Lower lobe of right lung (tissue), 2 donors: Measurements from ENCODE around the gene ATXN7L1. TPM values are rescaled to one million over a fixed set of nuclear protein-coding genes. Genes with fewer than 3 reads are reported as not detected.

Experiments used
- ATAC-seq, 2 donors: fragments of 200-7000 bp; cut with Tn5 transposase; one replicate each; pipeline ENCODE4 v1.9.1; 2020 to 2022; ENCODE audit warnings: mild to moderate bottlenecking in 2 of 2, moderate library complexity in 2 of 2
- DNase-seq: peaks from one replicate; pipeline ENCODE4 v3.0.0-alpha.2; 2020
- H3K27ac ChIP-seq: fragments of 200-600 bp; one replicate; pipeline ENCODE4 v1.8.0; 2022
- H3K27me3 ChIP-seq: fragments of 200-600 bp; one replicate; pipeline ENCODE4 v1.8.0; 2022; ENCODE audit warnings: low read depth
- H3K36me3 ChIP-seq: fragments of 200-600 bp; one replicate; pipeline ENCODE4 v1.8.0; 2022; ENCODE audit warnings: mild to moderate bottlenecking
- H3K4me1 ChIP-seq: fragments of 200-600 bp; one replicate; pipeline ENCODE4 v1.8.0; 2022
- H3K4me3 ChIP-seq: fragments of 200-600 bp; one replicate; pipeline ENCODE4 v1.8.0; 2022; ENCODE audit warnings: mild to moderate bottlenecking
- H3K9me3 ChIP-seq: fragments of 200-600 bp; one replicate; pipeline ENCODE4 v1.8.0; 2022
- intact Hi-C: fragments of 100-400 bp; cut with DNase I; formaldehyde crosslinking; loops from one replicate; pipeline ENCODE4 v1.11.0; 2022
- total RNA-seq: library from RNA; stranded (reverse); fragmentation: NEBNext Ultra II Directional; extraction: Animal tissue kit (Norgen Biotek cat#: 25700); gene quantifications from one replicate; pipeline ENCODE4 v1.2.1, GENCODE V29; 2021
- TF ChIP-seq, protein P1 (sequence below): fragments of 200-600 bp; IDR thresholded peaks from one replicate; pipeline ENCODE4 v1.8.0; 2022; ENCODE audit warnings: antibody characterized with exemption, mild to moderate bottlenecking
- donor health status: DM: no; HTN: yes; CAD: no; lungs with severe emphysema.

ATXN7L1 gene
- total RNA-seq, 1 donor from 2014 or later = 17.7 TPM

- Histone ChIP-seq H3K27me3 (no peaks in the 10 kb centered on the region), H3K4me1 (no peaks in the 10 kb centered on the region), H3K9me3 (no peaks in the 10 kb centered on the region), H3K36me3 (peaks cover 96% of the 10 kb centered on the region), H3K4me3 (no peak overlapping the region), H3K27ac (no peak overlapping the region)
- intact Hi-C loops = no loop called here
- DNase-seq = no peak
- no peak for ATAC-seq
- TF ChIP-seq, protein P1, sequence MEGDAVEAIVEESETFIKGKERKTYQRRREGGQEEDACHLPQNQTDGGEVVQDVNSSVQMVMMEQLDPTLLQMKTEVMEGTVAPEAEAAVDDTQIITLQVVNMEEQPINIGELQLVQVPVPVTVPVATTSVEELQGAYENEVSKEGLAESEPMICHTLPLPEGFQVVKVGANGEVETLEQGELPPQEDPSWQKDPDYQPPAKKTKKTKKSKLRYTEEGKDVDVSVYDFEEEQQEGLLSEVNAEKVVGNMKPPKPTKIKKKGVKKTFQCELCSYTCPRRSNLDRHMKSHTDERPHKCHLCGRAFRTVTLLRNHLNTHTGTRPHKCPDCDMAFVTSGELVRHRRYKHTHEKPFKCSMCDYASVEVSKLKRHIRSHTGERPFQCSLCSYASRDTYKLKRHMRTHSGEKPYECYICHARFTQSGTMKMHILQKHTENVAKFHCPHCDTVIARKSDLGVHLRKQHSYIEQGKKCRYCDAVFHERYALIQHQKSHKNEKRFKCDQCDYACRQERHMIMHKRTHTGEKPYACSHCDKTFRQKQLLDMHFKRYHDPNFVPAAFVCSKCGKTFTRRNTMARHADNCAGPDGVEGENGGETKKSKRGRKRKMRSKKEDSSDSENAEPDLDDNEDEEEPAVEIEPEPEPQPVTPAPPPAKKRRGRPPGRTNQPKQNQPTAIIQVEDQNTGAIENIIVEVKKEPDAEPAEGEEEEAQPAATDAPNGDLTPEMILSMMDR = no peak
Observed at GRCh38 chr7:105559926-105560325, 316.5 kb downstream of the ATXN7L1 start.

Other genes starting within 250 kb of the ATXN7L1 start
- 28.7 TPM for gene CDHR3, start 86.7 kb upstream of the ATXN7L1 start, total RNA-seq
- gene SYPL1, start 235.7 kb upstream of the ATXN7L1 start, total RNA-seq = 79.6 TPM